HUDEP-2 (cell line): Measurements from ENCODE around the gene ARFGAP1.

Experiments
- DNase-seq, 76 experiments: peaks; one replicate each; lab custom pipeline; 2025; ENCODE audit not compliant: unreplicated experiment in 76 of 76; lab: John Stamatoyannopoulos, UW

Gene ARFGAP1

DNA sequence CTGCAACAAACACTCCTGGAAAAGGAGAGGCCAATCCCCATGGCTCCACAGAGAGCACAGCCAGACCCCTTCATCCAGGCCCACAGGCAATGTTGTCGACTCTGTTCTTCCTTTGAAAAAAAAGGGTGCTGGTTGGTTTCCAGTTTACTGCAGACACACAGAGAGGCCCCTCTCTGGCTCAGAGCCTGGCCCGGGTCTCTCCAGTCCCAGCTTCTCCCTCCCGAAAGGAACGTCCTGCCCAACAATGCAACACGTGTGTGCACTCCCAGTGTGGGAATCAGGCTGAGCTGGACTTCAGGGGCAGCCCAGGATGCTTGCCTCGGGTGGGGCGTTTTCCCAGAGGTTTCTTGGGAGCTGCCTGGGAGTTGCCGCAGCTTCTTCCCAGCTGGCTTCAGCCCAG is 13.8 kb upstream of the ARFGAP1 start:
- no peak for DNase-seq

DNA sequence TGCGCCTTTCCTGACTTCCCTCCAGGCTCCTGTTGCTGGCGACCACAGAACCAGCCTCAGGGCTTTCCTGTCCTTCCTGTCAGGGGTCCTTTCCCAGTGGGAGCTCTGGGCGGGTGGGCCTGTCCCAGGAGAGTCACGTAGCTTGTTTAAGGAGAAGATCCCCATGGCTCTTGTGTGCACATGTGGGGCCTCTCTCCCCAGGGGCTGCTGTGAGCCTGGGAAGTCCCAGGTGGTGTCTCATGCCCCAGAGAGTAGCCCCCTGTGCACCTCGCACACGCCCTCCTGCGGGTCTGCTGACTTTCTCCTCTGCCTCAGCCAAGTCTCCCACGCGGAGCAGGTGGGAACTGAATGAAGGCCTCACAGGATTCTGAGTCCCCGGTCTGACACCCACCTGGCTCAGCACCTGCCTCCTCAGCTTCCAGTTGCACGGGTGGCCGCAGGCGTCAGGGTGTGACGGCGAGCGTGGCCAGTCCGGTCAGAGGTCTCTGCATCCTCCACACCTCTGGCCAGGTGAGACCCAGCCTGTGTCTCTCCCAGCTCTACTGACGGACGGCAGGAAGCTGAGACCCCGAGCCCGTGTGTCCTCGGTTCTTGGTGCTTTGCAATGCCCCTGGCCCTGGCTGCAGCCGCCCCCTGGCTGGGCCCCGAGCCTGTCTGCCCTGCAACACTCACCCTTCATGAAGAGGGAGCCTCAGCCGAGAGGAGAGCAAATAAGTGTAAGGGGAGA is 12.7 kb upstream of the ARFGAP1 start:
- no peak for DNase-seq

GRCh38 chr20:63260521-63260920 is 12.1 kb upstream of the ARFGAP1 start:
- no peak for DNase-seq

DNA sequence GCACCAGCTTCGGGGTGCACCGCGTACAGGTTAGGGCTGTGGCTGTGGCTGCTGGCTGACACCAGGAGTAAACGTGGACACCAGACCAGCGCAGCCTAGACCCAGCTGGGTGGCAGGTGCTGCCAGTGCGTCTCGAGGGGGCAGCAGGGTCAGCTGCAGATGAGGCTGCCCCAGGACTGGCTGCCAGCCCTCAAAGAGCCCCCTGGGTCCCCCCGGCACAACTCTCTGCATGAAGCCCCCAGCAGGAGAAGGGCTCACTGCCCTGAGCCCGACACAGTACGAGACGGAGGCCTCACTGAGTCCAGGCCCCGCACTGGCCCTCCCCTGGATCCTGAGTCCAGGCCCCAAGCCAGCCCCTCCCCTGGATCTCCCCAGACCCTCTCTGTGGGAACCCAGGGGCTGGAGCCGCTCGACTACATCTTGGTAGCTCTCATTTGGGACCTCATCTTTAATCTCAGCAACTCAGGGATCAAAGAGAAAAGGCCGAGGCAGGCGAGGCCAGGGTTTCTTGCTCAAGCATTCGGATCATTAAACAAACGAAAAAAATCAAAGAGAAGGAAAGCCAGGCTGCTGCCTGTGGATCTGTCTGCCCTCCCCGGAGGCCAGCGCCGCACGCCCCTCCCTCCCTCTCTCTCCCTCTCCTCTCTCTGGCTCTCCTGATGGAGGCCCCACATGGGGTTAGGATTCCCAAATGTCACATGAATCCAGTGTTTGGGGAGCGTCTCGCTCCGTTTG is 11.4 kb upstream of the ARFGAP1 start:
- DNase-seq: no peak

DNA sequence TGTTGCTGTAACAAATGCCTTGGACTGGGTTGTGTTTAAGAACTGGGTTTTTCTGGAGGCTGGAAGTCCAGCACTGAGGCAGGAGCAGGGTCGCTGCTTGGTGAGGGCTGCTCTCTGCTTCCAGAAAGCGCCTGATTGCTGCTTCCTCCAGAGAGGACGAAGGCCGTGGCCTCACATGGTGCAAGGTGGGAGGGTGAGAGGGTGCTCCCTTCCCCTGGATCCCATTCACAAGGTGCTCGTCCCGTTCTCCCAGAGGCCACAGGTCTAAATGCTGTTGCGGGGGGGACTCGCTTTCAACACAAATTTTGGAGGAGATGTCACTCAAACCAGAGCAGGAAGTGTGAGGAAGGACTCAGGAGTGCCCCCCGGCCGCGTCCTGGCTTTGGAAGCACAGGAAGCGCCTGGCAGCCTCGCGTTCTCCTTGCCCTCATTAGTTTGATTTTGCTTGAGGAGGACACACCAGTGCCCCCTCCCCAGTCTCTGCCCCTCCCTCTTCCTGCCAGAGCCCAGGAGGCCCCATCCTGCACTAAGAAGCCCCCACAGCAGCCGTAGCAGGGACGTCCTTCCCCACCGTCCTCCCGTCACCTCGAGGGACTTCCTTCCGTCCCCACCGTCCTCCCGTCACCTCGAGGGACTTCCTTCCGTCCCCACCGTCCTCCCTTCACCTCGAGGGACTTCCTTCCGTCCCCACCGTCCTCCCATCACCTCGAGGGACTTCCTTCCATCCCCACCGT is 10.7 kb upstream of the ARFGAP1 start:
- no peak for DNase-seq

GRCh38 chr20:63262836-63263235 is 9.8 kb upstream of the ARFGAP1 start:
- DNase-seq: no peak

DNA sequence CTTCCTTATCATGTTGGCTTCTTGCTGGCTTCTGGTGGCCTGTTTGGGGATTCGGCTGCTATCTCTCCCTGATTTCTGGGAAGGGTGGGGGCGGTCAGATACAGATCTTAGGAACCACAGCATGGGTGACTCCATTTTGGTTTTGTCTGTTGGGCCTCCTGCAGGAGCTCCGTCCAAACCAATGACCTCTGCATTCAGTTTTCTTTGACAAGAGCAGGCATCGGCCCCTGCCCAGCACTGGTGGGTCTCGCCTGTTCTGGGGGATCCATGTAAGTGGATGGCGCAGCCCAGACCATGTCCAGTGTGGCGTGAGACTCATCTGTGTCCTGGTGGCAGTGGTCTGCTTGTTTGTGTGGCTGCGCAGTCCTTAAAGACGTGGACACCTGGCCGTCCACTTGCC is 8.6 kb upstream of the ARFGAP1 start:
- DNase-seq: peak in 14 of 76 experiments; percentile 5 to 41 (median 22)

DNA sequence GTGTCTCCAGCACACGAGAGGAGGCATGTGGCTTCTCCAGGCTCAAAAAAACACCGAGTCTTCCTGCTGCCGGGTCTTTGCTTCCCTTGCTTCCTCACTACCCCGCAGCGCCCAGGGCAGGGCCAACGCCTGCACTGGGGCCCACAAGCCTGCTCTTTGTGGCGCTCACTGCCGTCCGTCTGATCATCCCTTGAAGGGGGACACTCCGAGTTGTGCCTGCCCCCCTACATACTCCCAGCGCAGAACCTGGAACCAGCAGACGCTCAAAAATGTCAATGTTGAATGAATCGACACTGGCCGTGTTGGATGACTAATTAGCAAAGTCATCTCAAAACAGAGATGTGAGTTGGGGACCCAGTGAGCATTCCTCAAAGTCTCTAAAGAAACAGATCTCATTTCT is 8.1 kb upstream of the ARFGAP1 start:
- DNase-seq: no peak

DNA sequence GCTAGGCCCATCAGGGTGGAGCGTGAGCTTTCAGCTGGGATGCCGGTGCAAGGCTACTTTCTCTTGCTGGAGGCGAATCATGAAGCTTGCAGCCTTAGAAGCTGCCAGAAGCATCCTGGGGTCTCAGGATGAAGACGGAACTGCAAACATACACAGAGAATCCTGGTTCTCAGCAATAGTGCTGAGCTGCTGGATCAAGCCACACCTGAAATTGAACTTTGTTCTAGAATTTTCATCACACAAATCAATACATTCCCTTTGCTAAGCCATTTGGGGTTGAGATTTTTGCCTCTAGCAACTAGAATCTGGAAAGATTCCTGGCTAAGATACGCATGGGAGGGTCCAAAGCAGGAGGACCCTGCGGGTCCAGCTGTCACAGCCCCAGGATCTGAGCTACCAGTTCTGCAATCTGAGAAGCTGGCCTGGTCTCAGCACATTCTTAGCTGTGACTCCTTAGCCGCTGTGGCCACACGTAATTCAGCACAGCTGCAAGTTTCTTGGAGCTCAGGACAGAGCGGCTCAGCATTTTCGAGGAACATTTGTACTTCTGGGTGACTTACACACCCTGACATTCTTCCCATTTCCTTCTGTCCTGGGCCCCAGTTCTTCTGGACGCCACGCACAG is 6.6 kb upstream of the ARFGAP1 start:
- DNase-seq: no peak

DNA sequence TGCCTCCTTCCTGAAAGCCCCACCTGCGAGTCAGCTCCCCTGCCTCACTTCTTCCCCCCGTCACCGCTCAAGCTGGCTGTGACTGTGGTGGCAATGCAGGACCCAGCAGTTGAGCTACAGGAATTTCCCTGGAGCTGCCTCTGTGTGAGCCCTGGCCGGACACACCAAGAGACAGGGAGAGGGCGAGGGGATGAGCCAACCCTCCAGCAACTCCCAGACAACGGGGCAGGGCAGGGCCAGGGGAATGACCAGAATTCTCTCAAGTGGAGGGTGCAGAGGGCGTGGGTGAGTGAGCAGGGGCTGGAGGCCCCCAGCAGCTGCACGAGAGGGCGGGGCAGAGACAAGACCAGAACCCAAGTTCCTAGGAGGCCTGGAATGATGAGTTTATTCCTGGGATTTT is 4.9 kb upstream of the ARFGAP1 start:
- DNase-seq: no peak

- no peak for DNase-seq
Measured at GRCh38 chr20:63268256-63268655, 4.4 kb upstream of the ARFGAP1 start.

DNA sequence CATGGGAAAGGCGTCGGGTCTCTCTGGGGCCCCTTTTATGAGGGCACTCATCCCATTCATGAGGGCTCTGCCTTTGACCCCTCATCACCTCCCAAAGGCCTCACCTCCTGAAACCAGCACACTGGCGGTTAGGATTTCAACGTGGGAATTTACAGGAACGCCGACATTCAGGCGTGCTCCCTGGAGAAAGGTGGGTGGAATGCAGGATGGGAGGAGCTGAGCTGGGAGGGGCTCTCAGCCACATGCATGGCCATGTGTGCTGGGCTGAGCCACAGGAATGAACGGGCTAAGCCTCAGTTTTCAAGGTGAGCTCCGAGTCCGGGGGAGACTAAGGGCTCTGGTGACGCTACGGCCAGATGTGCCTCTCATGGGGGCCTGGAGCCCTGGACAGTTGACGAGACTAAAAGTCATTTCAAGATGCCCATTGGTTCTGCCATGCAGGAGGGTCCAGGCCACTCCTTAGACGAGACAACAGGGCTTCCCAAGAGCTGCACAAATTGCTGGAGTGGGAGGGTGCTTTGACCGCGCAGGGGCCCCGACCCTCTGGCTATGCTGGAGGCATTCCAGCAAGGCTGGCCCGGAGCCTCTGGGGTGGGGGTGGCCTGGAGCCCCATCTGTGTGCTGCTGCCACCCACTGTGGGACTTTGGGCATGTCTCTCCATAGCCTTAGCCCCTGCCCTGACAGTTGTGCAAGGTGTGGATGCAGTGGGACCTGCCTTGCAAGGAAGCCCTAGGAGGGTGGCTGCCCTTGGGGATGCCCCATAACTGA is 3.8 kb upstream of the ARFGAP1 start:
- no peak for DNase-seq

DNA sequence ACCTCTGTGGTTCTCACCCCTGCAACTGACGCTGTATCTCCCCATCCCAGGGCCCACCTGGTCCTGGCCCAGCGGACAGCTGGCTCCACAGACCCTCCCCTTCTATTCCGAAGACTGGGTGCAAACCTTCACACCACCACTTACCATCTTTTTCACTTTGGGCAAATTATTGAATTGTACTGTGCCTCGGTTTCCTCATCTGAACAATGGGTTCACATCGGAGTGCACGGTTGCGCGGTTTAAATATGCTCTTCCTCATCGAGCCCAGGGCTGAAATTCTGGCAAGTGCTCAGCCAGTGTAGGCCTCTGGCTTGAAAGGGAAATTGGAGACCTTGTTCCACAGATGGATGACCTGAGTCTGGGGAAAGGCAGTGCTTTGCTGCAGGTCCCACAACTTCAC is 2.9 kb upstream of the ARFGAP1 start:
- no peak for DNase-seq

GRCh38 chr20:63270606-63271325 is 1.8 kb upstream of the ARFGAP1 start:
- DNase-seq: no peak

DNA sequence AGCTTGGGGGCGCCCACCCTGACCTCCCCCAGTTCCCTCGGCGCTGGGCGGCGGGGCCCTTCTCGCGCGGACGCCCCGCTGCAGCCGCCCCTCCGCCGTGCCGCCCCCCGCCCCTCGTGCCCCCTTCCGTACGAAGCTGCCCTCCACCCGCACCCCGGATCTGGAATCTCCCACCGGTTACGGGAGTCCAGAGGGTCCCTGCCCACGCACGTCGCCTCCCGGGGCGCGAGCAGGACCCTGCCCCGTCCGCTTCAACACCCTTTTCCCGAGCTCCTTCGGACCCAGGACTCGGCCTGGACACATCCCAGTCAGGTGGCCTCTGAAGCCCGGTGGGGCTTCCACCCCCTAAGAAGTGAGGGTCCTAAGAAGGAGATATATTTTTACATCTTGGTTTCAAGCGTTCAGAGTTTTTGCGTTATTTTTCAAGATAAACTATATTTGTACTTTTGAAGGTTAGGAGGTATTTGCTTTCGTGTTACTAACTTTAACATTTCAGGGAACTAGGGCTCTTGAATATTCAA is 506 bp downstream of the ARFGAP1 start:
- DNase-seq: no peak

- DNase-seq: peak in 1 of 76 experiments; percentile 3
Measured at GRCh38 chr20:63273635-63274380, 1.2 kb downstream of the ARFGAP1 start.

- peak in 15 of 76 experiments; percentile 3 to 60 (median 34) for DNase-seq
Measured at GRCh38 chr20:63274381-63275228, 2.0 kb downstream of the ARFGAP1 start.

DNA sequence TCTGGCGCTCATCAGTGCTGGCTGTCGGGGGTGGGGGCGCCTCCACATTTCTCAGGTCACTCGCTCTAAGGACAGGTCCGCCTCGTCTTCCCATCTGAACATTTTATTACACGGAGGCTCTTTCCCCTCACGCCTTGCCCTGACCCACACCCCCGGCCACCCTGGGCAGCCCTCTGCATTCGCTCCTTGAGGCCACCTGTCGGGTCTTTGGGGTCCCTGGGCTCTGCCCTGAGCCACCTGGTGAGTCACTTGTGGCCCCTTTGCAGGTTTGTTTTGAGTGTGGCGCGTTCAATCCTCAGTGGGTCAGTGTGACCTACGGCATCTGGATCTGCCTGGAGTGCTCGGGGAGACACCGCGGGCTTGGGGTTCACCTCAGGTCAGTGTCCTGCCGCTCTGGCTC is 3.2 kb downstream of the ARFGAP1 start:
- DNase-seq: no peak
